ENCODE measurements around the gene KIAA1671.

DNA sequence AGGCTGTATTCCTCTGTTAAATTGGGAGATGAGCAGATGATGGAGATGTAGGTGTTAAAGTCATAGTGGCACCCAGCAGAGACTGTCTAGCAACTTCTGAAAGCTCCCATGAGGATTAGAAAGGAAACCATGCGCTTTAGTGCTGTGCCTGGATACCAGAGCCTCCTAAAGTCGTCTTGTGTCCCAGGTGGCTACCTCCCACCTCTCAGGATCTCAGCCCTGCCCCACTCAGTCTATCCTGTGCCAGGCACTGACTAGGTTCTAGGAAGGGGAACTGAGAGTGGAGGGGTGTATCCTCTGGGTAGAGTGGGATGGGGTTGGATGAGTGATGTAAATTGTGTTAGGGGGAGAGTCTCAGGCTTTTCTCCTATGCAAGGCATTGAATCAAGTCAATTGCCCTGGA is 60.2 kb downstream of the KIAA1671 start:
- TF ChIP-seq MXI1 (IDR thresholded peaks at IDR 0.05; ENCODE audit: low read depth, low read length) (no peak), FOXJ3 (CRISPR knock-in tag; IDR thresholded peaks at IDR 0.05) (no peak), FOXM1 (IDR thresholded peaks at IDR 0.05; ENCODE audit: low read depth) (no peak), RAD21 (IDR thresholded peaks at IDR 0.05; ENCODE audit: low read length) (no peak), NFIC (IDR thresholded peaks at IDR 0.05; ENCODE audit: borderline replicate concordance) (no peak)
- TF ChIP-seq, protein P1, sequence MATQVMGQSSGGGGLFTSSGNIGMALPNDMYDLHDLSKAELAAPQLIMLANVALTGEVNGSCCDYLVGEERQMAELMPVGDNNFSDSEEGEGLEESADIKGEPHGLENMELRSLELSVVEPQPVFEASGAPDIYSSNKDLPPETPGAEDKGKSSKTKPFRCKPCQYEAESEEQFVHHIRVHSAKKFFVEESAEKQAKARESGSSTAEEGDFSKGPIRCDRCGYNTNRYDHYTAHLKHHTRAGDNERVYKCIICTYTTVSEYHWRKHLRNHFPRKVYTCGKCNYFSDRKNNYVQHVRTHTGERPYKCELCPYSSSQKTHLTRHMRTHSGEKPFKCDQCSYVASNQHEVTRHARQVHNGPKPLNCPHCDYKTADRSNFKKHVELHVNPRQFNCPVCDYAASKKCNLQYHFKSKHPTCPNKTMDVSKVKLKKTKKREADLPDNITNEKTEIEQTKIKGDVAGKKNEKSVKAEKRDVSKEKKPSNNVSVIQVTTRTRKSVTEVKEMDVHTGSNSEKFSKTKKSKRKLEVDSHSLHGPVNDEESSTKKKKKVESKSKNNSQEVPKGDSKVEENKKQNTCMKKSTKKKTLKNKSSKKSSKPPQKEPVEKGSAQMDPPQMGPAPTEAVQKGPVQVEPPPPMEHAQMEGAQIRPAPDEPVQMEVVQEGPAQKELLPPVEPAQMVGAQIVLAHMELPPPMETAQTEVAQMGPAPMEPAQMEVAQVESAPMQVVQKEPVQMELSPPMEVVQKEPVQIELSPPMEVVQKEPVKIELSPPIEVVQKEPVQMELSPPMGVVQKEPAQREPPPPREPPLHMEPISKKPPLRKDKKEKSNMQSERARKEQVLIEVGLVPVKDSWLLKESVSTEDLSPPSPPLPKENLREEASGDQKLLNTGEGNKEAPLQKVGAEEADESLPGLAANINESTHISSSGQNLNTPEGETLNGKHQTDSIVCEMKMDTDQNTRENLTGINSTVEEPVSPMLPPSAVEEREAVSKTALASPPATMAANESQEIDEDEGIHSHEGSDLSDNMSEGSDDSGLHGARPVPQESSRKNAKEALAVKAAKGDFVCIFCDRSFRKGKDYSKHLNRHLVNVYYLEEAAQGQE (IDR thresholded peaks at IDR 0.05; ENCODE audit: low read depth, low read length), result no peak
- TF ChIP-seq, protein P2, sequence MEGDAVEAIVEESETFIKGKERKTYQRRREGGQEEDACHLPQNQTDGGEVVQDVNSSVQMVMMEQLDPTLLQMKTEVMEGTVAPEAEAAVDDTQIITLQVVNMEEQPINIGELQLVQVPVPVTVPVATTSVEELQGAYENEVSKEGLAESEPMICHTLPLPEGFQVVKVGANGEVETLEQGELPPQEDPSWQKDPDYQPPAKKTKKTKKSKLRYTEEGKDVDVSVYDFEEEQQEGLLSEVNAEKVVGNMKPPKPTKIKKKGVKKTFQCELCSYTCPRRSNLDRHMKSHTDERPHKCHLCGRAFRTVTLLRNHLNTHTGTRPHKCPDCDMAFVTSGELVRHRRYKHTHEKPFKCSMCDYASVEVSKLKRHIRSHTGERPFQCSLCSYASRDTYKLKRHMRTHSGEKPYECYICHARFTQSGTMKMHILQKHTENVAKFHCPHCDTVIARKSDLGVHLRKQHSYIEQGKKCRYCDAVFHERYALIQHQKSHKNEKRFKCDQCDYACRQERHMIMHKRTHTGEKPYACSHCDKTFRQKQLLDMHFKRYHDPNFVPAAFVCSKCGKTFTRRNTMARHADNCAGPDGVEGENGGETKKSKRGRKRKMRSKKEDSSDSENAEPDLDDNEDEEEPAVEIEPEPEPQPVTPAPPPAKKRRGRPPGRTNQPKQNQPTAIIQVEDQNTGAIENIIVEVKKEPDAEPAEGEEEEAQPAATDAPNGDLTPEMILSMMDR (IDR thresholded peaks at IDR 0.05), result no peak
- TF ChIP-seq, protein P3, sequence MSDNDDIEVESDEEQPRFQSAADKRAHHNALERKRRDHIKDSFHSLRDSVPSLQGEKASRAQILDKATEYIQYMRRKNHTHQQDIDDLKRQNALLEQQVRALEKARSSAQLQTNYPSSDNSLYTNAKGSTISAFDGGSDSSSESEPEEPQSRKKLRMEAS (IDR thresholded peaks at IDR 0.05; ENCODE audit: low read depth), result no peak
- TF ChIP-seq, protein P4, sequence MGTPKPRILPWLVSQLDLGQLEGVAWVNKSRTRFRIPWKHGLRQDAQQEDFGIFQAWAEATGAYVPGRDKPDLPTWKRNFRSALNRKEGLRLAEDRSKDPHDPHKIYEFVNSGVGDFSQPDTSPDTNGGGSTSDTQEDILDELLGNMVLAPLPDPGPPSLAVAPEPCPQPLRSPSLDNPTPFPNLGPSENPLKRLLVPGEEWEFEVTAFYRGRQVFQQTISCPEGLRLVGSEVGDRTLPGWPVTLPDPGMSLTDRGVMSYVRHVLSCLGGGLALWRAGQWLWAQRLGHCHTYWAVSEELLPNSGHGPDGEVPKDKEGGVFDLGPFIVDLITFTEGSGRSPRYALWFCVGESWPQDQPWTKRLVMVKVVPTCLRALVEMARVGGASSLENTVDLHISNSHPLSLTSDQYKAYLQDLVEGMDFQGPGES (IDR thresholded peaks at IDR 0.05; ENCODE audit: low read depth, low read length), result no peak
